ENCODE measurements around the gene PSEN1. TPM values are rescaled to one million over a fixed set of nuclear protein-coding genes. Genes with fewer than 3 reads are reported as not detected.

Gene PSEN1
- total and polyA plus RNA-seq, 2 of the 8 experiments (the other 6 are each of a cell fraction or from before 2014, with no cell fraction given) = 10.1 to 38.7 TPM

GRCh38 chr14:73153272-73153671 is 17.0 kb downstream of the PSEN1 start:
- H3K79me2 ChIP-seq (ENCODE audit: control insufficient read depth in 1 of 2, insufficient read depth in 2 of 2, low read length in 2 of 2) = no peaks in the 10 kb centered on the region
- no peak for FAIRE-seq
- POLR2A ChIA-PET (ENCODE audit: partially characterized antibody) = interaction anchor here (1.2 kb wide), 1 partner anchor 15 kb away, joined by 4 read pairs; no protein-coding TSS in a partner anchor
- TF ChIP-seq RFX5 (IDR thresholded peaks at IDR 0.05; ENCODE audit: borderline replicate concordance, low read depth, low read length) (no peak), POLR2AphosphoS5 (IDR thresholded peaks at IDR 0.05; ENCODE audit: low read depth, low read length) (no peak), BRCA1 (IDR thresholded peaks at IDR 0.05; ENCODE audit: low read depth, low read length) (no peak), RNF2 (IDR thresholded peaks at IDR 0.05; ENCODE audit: borderline replicate concordance, low read depth, low read length, missing control alignments, poor library complexity, severe bottlenecking) (no peak), SP4 (IDR thresholded peaks at IDR 0.05; ENCODE audit: low read length) (no peak), TAF7 (optimal IDR thresholded peaks at IDR 0.05; ENCODE audit: borderline replicate concordance, low read depth, low read length) (no peak), BCL11A (IDR thresholded peaks at IDR 0.05; ENCODE audit: low read depth in 2 of 2, low read length in 2 of 2) (no peak), SIN3A (conservative IDR thresholded peaks at IDR 0.05 in 1 of 2, IDR thresholded peaks at IDR 0.05 in 1 of 2; ENCODE audit: low read depth in 1 of 2, low read length in 2 of 2) (no peak)
- TF ChIP-seq, protein P1, sequence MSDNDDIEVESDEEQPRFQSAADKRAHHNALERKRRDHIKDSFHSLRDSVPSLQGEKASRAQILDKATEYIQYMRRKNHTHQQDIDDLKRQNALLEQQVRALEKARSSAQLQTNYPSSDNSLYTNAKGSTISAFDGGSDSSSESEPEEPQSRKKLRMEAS (IDR thresholded peaks at IDR 0.05) = no peak
- TF ChIP-seq, protein P2, sequence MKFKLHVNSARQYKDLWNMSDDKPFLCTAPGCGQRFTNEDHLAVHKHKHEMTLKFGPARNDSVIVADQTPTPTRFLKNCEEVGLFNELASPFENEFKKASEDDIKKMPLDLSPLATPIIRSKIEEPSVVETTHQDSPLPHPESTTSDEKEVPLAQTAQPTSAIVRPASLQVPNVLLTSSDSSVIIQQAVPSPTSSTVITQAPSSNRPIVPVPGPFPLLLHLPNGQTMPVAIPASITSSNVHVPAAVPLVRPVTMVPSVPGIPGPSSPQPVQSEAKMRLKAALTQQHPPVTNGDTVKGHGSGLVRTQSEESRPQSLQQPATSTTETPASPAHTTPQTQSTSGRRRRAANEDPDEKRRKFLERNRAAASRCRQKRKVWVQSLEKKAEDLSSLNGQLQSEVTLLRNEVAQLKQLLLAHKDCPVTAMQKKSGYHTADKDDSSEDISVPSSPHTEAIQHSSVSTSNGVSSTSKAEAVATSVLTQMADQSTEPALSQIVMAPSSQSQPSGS (IDR thresholded peaks at IDR 0.05; ENCODE audit: low read length) = no peak

More at GRCh38 chr14:73153272-73153671, 17.0 kb downstream of the PSEN1 start:
- H2BK12ac ChIP-seq (ENCODE audit: low read depth, low read length) = no peak overlapping the region
- H3K27ac ChIP-seq (ENCODE audit: low read depth, low read length) = no peak overlapping the region
- no peak overlapping the region for H2BK20ac ChIP-seq (ENCODE audit: low read length)
- no peaks in the 10 kb centered on the region for H3K27me3 ChIP-seq (replicated peaks in 1 of 4; ENCODE audit: control insufficient read depth in 3 of 4, extremely low read depth in 1 of 4, insufficient read depth in 3 of 4, low read length in 3 of 4)
- no peak overlapping the region for H4K91ac ChIP-seq (replicated peaks; ENCODE audit: insufficient read length, low read length)
- no peak overlapping the region for H3K4me2 ChIP-seq (ENCODE audit: insufficient read depth in 1 of 2, low read depth in 2 of 2, low read length in 2 of 2)
- no peak overlapping the region for H3K4ac ChIP-seq (replicated peaks; ENCODE audit: insufficient read length, low read depth, low read length)
- no peak overlapping the region for H4K5ac ChIP-seq (ENCODE audit: insufficient read length, low read depth, low read length)
- no peak overlapping the region for H3K23ac ChIP-seq (ENCODE audit: insufficient read length)
- H3K18ac ChIP-seq (ENCODE audit: extremely low read depth, low read length) = no peak overlapping the region
- no peaks in the 10 kb centered on the region for H3K4me1 ChIP-seq (replicated peaks in 1 of 4; ENCODE audit: control insufficient read depth in 3 of 4, insufficient read depth in 4 of 4, low read length in 3 of 4)
- H2BK120ac ChIP-seq (replicated peaks; ENCODE audit: low read depth, low read length) = no peak overlapping the region
- peaks cover under 1 to 23% (median 5%) of the 10 kb centered on the region in 4 experiments; a peak in 7 of 8 replicates for H3K36me3 ChIP-seq (ENCODE audit: control insufficient read depth in 2 of 4, insufficient read depth in 4 of 4, low read length in 3 of 4)
- H3K14ac ChIP-seq (ENCODE audit: insufficient read length) = no peak overlapping the region
- DNase-seq (ENCODE audit: low read depth in 1 of 2, low spot score in 2 of 2) = no peak
- H4K8ac ChIP-seq (ENCODE audit: extremely low read depth, insufficient read depth, low read length) = no peak overlapping the region
- no peak overlapping the region for H3K56ac ChIP-seq (replicated peaks; ENCODE audit: insufficient read length, low read depth, low read length)
- no peaks in the 10 kb centered on the region for H4K20me1 ChIP-seq (replicated peaks in 1 of 2; ENCODE audit: control insufficient read depth in 1 of 2, insufficient read depth in 2 of 2, low read length in 2 of 2)
- no peaks in the 10 kb centered on the region for H3K79me1 ChIP-seq (ENCODE audit: low read depth, low read length)
- H2AK5ac ChIP-seq (ENCODE audit: low read depth, low read length) = no peak overlapping the region
- no peak overlapping the region for H2AFZ ChIP-seq (ENCODE audit: low read length)
- no peaks in the 10 kb centered on the region for H3K9me3 ChIP-seq (ENCODE audit: insufficient read depth in 2 of 2, low read depth in 1 of 2, low read length in 1 of 2)
- H2BK5ac ChIP-seq (ENCODE audit: low read depth, low read length) = no peak overlapping the region
- H3K4me3 ChIP-seq (ENCODE audit: extremely low read depth in 1 of 4, insufficient read depth in 2 of 4, low read depth in 3 of 4, low read length in 4 of 4) = no peak overlapping the region
- H2BK15ac ChIP-seq (ENCODE audit: low read length) = no peak overlapping the region
- no peaks in the 10 kb centered on the region for H3K23me2 ChIP-seq (ENCODE audit: low read depth, low read length)
- no peak overlapping the region for H3K9ac ChIP-seq (replicated peaks in 1 of 4; ENCODE audit: extremely low read depth in 1 of 4, low read depth in 3 of 4, low read length in 3 of 4)
- CTCF ChIA-PET (ENCODE audit: partially characterized antibody) = no interaction called here

Data from H1 (cell line).